ENCODE data around the gene NKX1-1. TPM values are rescaled to one million over a fixed set of nuclear protein-coding genes. Genes with fewer than 3 reads are reported as not detected.
"Not testable (repeated sequence)": the region's sequence is repeated elsewhere in the genome, so short reads cannot be mapped to it uniquely, and the experiment has no call there.

NKX1-1 gene
- total RNA-seq, 4 donors from 2014 or later = not detected

- Histone ChIP-seq H3K4me3 (no peak overlapping the region), H3K4me1 (no peaks in the 10 kb centered on the region), H3K9me3 (no peaks in the 10 kb centered on the region), H3K27me3 (peaks cover 0 to 69% (median 0%) of the 10 kb centered on the region in 4 donors), H3K27ac (replicated peaks in 1 of 4) (no peak overlapping the region), H3K36me3 (no peaks in the 10 kb centered on the region)
- no peak for TF ChIP-seq POLR2AphosphoS5 (IDR thresholded peaks at IDR 0.05)
- no peak for TF ChIP-seq EP300 (IDR thresholded peaks at IDR 0.05)
- TF ChIP-seq POLR2A (IDR thresholded peaks at IDR 0.05; ENCODE audit: low read depth) = no peak
- no peak for TF ChIP-seq CTCF (IDR thresholded peaks at IDR 0.05)
- no peak for DNase-seq (ENCODE audit: extremely low spot score)
- intact Hi-C loops (cut with DNase I) = no loop called here
- WGBS = 83% methylated on average over 16 of the region's 18 CpGs
These were observed 41.7 kb upstream of the NKX1-1 start for GRCh38 chr4:1447676-1448588.

- peaks cover 0 to 68% (median 0%) of the 10 kb centered on the region in 4 donors for H3K27me3 ChIP-seq
- no peaks in the 10 kb centered on the region for H3K4me1 ChIP-seq
- 83% methylated on average over 11 of the region's 22 CpGs for WGBS
- H3K4me3 ChIP-seq = no peak overlapping the region
- no peak for DNase-seq (ENCODE audit: extremely low spot score)
- H3K27ac ChIP-seq (replicated peaks in 1 of 4) = no peak overlapping the region
- H3K36me3 ChIP-seq = no peaks in the 10 kb centered on the region
- H3K9me3 ChIP-seq = no peaks in the 10 kb centered on the region
- TF ChIP-seq EP300 (IDR thresholded peaks at IDR 0.05) (no peak), POLR2A (IDR thresholded peaks at IDR 0.05; ENCODE audit: low read depth) (no peak), POLR2AphosphoS5 (IDR thresholded peaks at IDR 0.05) (no peak), CTCF (IDR thresholded peaks at IDR 0.05) (no peak)
- intact Hi-C loops (cut with DNase I) = no loop called here
These were observed 40.5 kb upstream of the NKX1-1 start for GRCh38 chr4:1446502-1447386.

GRCh38 chr4:1445716-1446445, 39.6 kb upstream of the NKX1-1 start:
- no peak for DNase-seq (ENCODE audit: extremely low spot score)
- H3K9me3 ChIP-seq = no peaks in the 10 kb centered on the region
- intact Hi-C loops (cut with DNase I) = no loop called here
- no peak overlapping the region for H3K27ac ChIP-seq (replicated peaks in 1 of 4)
- TF ChIP-seq CTCF (IDR thresholded peaks at IDR 0.05) (no peak), POLR2A (IDR thresholded peaks at IDR 0.05; ENCODE audit: low read depth) (no peak), POLR2AphosphoS5 (IDR thresholded peaks at IDR 0.05) (no peak), EP300 (IDR thresholded peaks at IDR 0.05) (no peak)
- no peak overlapping the region for H3K4me3 ChIP-seq
- 94% methylated on average over 21 of the region's 21 CpGs for WGBS
- H3K27me3 ChIP-seq = peaks cover 0 to 59% (median 0%) of the 10 kb centered on the region in 4 donors
- no peaks in the 10 kb centered on the region for H3K4me1 ChIP-seq
- no peaks in the 10 kb centered on the region for H3K36me3 ChIP-seq

GRCh38 chr4:1443688-1444172, 37.5 kb upstream of the NKX1-1 start:
- H3K9me3 ChIP-seq; H3K4me3 ChIP-seq; H3K27ac ChIP-seq (replicated peaks in 1 of 4); DNase-seq (ENCODE audit: extremely low spot score); H3K36me3 ChIP-seq; H3K4me1 ChIP-seq; intact Hi-C loops (cut with DNase I): not testable (repeated sequence)
- WGBS = 84% methylated on average over 4 of the region's 4 CpGs
- peaks cover 0 to 38% (median 0%) of the 10 kb centered on the region in 4 donors for H3K27me3 ChIP-seq
